ENCODE data around the gene PRKCH. TPM values are rescaled to one million over a fixed set of nuclear protein-coding genes. Genes with fewer than 3 reads are reported as not detected.
A peak's percentile ranks its signal among the peaks of the same experiment; 100 is the strongest.

The PRKCH gene
- total and polyA plus RNA-seq, 2 of the 13 experiments (the other 11 are each of a cell fraction or from before 2014, with no cell fraction given): 0.48 to 1.3 TPM

DNA sequence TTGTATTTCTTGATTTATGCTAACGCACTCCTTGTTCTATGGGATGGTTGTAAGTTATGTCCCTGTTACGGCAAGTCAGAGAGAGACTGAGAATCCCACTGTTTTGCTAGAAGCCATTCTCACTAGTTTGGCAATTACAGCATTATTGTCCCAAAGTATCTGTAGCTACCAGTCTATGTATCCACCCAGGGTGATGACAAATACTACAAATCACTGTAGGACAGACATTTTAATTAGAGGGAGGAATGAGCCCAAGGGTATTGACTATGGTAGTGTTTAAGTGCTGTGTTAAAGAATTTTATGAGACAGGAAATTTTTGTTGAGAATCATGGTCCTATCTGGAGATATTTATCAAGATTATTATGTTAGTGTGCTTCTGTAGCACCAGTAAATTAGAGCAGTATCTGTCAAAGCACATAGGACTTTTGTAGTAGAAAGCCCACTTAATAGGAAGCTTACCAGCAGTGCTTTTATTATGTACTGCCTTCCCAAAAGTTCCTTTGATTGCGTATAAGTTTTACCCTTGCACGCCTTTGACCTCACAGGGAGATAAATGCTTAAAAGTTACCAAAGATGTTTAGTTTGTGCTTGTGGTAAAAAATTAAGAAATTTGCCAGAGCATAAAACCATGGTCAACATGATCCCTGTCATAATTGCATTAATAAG is 10.7 kb downstream of the PRKCH start (continued):
- TF ChIP-seq, protein P1, sequence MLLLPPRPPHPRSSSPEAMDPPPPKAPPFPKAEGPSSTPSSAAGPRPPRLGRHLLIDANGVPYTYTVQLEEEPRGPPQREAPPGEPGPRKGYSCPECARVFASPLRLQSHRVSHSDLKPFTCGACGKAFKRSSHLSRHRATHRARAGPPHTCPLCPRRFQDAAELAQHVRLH (CRISPR knock-in tag; IDR thresholded peaks at IDR 0.05; ENCODE audit: borderline replicate concordance, low read depth): no peak
- no peak for TF ChIP-seq ZNF468 (CRISPR knock-in tag; IDR thresholded peaks at IDR 0.05)
- TF ChIP-seq, protein P2, sequence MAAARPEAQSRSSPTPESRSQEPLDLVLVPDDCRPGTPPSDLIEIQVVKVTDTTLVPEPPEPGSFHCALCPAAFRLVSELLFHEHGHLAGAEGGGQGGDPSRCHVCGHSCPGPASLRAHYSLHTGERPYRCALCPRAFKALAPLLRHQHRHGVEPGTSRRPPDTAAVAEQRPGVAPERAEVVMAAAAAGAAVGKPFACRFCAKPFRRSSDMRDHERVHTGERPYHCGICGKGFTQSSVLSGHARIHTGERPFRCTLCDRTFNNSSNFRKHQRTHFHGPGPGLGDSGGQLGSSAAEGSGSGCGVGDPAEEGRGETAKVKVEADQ (CRISPR knock-in tag; IDR thresholded peaks at IDR 0.05; ENCODE audit: borderline replicate concordance): no peak

DNA sequence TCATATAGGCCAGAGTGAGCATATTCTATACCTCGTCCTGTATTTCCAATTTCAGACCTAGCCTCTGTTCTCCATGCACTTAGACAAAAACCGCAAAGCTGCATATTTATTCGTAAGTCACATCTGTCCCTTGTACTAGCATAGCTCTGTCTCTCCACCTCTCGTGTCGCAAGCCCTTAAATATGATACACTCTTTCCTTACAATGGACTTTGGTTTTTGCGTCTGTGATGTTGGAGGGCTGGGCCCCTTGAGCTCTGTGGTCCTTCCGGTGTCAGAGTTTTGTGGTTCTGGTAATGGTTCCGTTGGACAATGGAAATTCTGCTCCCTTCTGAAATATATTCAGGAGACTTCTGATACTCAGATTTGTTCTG is 11.3 kb downstream of the PRKCH start:
- Histone ChIP-seq H3K27me3 (ENCODE audit: control insufficient read depth in 1 of 2, insufficient read depth in 2 of 2, low read length in 2 of 2) (no peaks in the 10 kb centered on the region; a peak in 1 of 5 replicates), H3K4me2 (ENCODE audit: low read depth, low read length) (no peak overlapping the region), H2AFZ (ENCODE audit: low read length) (no peak overlapping the region), H3K79me2 (ENCODE audit: insufficient read depth, low read length) (no peaks in the 10 kb centered on the region), H3K9me3 (ENCODE audit: low read length) (no peaks in the 10 kb centered on the region), H3K27ac (ENCODE audit: extremely low read length, insufficient read depth, low read length) (no peak overlapping the region), H4K20me1 (ENCODE audit: insufficient read depth, low read length) (no peaks in the 10 kb centered on the region), H3K4me3 (replicated peaks in 1 of 3; ENCODE audit: insufficient read depth in 1 of 3, low read depth in 2 of 3, low read length in 3 of 3) (no peak overlapping the region), H3K9ac (ENCODE audit: insufficient read depth, low read depth, low read length) (no peak overlapping the region), H3K36me3 (replicated peaks in 1 of 2; ENCODE audit: control insufficient read depth in 1 of 2, insufficient read depth in 2 of 2, low read length in 2 of 2) (no peaks in the 10 kb centered on the region), H3K4me1 (ENCODE audit: insufficient read depth, low read length) (peaks cover 11% of the 10 kb centered on the region)
- TF ChIP-seq HNF4A (CRISPR knock-in tag; IDR thresholded peaks at IDR 0.05) (peak; percentile 49), ZNF558 (CRISPR knock-in tag; IDR thresholded peaks at IDR 0.05; ENCODE audit: borderline replicate concordance) (no peak), JUNB (CRISPR knock-in tag; IDR thresholded peaks at IDR 0.05; ENCODE audit: borderline replicate concordance) (no peak), SP5 (CRISPR knock-in tag; IDR thresholded peaks at IDR 0.05; ENCODE audit: borderline replicate concordance, low read depth) (no peak), NCOA5 (CRISPR knock-in tag; IDR thresholded peaks at IDR 0.05) (no peak), GABPA (IDR thresholded peaks at IDR 0.05; ENCODE audit: low read depth, low read length) (no peak), GABPA (CRISPR knock-in tag; IDR thresholded peaks at IDR 0.05; ENCODE audit: low read depth) (peak; percentile 26; the same call in 1 of the 2 replicates)
- TF ChIP-seq, protein P3, sequence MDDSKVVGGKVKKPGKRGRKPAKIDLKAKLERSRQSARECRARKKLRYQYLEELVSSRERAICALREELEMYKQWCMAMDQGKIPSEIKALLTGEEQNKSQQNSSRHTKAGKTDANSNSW (CRISPR knock-in tag; IDR thresholded peaks at IDR 0.05; ENCODE audit: borderline replicate concordance): no peak
- TF ChIP-seq, protein P4, sequence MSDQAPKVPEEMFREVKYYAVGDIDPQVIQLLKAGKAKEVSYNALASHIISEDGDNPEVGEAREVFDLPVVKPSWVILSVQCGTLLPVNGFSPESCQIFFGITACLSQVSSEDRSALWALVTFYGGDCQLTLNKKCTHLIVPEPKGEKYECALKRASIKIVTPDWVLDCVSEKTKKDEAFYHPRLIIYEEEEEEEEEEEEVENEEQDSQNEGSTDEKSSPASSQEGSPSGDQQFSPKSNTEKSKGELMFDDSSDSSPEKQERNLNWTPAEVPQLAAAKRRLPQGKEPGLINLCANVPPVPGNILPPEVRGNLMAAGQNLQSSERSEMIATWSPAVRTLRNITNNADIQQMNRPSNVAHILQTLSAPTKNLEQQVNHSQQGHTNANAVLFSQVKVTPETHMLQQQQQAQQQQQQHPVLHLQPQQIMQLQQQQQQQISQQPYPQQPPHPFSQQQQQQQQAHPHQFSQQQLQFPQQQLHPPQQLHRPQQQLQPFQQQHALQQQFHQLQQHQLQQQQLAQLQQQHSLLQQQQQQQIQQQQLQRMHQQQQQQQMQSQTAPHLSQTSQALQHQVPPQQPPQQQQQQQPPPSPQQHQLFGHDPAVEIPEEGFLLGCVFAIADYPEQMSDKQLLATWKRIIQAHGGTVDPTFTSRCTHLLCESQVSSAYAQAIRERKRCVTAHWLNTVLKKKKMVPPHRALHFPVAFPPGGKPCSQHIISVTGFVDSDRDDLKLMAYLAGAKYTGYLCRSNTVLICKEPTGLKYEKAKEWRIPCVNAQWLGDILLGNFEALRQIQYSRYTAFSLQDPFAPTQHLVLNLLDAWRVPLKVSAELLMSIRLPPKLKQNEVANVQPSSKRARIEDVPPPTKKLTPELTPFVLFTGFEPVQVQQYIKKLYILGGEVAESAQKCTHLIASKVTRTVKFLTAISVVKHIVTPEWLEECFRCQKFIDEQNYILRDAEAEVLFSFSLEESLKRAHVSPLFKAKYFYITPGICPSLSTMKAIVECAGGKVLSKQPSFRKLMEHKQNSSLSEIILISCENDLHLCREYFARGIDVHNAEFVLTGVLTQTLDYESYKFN (CRISPR knock-in tag; conservative IDR thresholded peaks at IDR 0.05): 0 out of 2 replicates have a peak, but pooled peaks have one; percentile 13
- BruUV-seq (replicated peaks): no TSS peak
- CTCF ChIA-PET (ENCODE audit: low intra/inter-chr PET ratio, low total read pairs): no interaction called here
- in situ Hi-C loops (cut with HindIII; ENCODE audit: extremely low pct_ligation_motif_present, low pct_unique_long_range_greater_than_20kb) (no loop called here), intact Hi-C loops (cut with micrococcal nuclease; ENCODE audit: unreplicated experiment) (no loop called here)
- DNase-seq (ENCODE audit: low spot score) (peak; percentile 27), FAIRE-seq (no peak), ATAC-seq (peak; percentile 48)
- 10% methylated on average over 8 of the region's 8 CpGs for WGBS (ENCODE audit: low lambda C conversion rate)
- POLR2A ChIA-PET: no interaction called here
